Stimulated activated CD4-positive, alpha-beta T cell treated with anti-CD3 and anti-CD28 coated beads, TNF-alpha, amount 100 ng/mL, for 48 hours (primary cell): Measurements from ENCODE around the gene GLB1L2.

Experiments used
- DNase-seq, 3 donors: peaks; one replicate each; pipeline ENCODE4 v3.0.0-alpha.2; 2020; ENCODE audit warnings: low read depth in 3 of 3

GLB1L2 gene

DNA sequence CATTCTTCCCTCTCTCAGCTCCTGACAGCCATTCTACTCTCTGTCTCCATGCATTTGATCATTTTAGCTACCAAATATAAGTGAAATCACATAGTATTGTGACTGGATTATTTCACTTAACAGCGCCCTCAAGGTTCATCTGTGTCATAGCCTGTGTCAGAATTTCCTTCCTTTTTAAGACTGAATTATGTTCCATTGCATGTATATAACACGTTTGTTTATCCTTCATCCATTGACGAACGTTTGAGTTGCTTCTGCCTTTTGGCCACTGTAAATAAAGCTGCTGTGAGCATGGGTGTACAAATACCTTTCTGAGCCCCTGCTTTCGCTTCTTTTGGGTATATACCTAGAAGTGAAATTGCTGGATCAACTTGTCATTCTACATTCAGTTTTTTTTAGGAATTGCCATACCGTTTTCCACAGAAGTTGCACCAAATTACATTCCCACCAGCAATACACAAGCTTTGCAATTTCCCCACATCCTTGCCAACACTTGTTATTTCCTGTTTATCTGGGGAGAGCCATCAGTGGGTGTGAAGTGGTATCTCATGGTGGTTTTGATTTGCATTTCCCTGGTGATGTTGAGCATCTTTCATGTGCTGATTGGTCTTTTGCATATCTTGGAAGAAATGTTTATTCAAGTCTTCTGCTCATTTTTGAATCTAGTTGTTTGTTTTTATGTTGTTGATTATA is 17.5 kb downstream of the GLB1L2 start:
- no peak for DNase-seq

DNA sequence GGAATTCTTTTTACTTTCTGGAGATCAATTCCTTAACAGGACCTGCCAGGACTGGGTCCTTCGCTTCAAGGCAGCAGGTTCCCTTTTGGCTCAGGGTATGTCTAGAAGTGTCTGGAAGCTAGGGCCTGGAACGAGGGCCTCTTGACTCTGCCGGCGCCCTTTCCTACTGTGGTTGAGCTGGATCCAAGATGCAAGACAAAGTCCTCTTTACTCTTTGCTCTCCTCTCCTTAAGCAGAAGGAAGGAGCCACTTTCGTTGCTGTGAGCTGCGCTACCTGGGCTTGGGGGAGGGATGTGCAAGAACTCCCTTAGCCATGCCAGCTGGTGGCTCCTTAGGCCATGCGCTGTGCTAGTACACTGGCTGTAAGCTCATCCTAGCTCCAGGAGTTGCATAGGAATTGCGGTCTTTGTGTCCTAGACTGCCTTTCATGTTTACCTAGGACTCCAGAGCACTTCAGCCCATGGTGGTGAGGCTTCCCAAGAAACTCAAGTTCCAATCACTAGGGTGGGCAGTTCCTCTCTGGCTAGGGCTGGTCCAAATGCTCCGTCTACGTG is 18.1 kb downstream of the GLB1L2 start:
- DNase-seq, result no peak

- no peak for DNase-seq
Measured at GRCh38 chr11:134350381-134350780, 18.6 kb downstream of the GLB1L2 start.

DNA sequence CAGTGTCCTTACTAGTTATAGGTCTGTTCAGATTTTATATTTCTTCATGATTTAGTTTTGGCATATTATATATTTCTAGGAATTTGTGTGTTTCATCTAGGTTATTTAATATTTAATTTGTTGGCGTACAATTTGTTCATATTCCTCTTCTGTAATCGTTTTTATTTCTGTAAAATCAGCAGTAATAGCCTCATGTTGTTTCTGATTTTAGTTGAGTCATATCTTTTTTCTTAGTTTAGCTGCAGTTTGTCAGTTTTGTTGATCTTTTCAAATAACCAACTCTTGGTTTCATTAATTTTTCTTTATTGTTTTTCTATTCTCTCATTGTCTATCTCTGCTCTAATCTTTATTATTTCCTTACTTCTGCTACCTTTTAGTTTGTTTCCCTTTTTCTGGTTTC is 20.3 kb downstream of the GLB1L2 start:
- DNase-seq, result no peak

DNA sequence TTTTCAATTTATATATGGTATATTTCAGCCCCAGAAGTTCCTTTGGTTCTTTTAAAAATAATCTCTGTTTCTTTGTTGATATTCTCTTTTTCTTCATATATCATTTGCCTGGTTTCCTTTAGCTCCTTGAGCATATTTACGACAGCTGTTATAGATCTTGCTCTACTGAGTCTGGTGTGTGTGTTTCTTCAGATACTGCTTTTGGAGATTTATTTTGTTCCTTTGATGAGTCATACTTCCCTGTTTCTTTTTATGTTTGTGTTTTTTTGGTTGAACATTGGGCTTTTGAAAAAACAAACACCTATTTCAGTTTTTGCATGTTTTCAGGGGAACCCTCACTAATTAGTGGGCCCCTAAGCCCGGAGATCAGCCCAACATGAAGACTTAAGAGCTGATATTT is 23.3 kb downstream of the GLB1L2 start:
- no peak for DNase-seq

DNA sequence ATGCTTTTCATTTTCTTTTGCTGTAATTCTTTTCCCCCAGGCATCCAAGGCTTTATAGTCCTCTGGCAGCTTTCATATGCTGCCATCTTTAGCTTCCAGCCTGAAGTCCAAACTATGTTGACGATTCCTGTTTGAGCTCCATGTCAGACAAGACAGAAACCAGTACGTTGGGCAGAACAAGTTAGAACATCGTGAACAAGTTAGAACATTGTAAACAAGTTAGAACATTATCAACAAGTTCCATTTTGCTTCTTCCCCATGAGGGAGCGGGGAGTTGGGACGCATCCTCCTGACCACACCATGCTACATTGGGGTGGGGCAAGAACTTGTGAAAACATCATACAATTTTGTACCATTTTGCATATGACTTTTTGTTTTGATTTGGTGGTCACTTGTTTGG is 23.9 kb downstream of the GLB1L2 start:
- DNase-seq, result no peak

- no peak for DNase-seq
Measured at GRCh38 chr11:134356656-134357544, 25.1 kb downstream of the GLB1L2 start.

DNA sequence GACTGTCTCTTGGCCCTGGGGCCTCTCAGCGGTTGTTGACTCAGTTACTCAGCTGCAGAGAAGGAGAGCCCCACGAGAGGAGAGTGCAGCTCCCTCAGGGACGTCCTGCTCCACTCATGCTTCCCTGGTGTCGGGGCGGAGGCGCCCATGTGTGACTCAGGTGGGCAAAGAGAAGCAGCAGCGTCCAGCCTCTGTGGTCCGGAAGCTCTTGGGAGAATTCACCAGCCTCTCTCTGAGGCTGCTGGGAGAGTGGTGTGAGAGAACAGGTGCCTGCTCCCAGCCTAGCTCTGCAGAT is 25.7 kb downstream of the GLB1L2 start:
- no peak for DNase-seq

GRCh38 chr11:134358165-134358855 is 26.5 kb downstream of the GLB1L2 start:
- no peak for DNase-seq

DNA sequence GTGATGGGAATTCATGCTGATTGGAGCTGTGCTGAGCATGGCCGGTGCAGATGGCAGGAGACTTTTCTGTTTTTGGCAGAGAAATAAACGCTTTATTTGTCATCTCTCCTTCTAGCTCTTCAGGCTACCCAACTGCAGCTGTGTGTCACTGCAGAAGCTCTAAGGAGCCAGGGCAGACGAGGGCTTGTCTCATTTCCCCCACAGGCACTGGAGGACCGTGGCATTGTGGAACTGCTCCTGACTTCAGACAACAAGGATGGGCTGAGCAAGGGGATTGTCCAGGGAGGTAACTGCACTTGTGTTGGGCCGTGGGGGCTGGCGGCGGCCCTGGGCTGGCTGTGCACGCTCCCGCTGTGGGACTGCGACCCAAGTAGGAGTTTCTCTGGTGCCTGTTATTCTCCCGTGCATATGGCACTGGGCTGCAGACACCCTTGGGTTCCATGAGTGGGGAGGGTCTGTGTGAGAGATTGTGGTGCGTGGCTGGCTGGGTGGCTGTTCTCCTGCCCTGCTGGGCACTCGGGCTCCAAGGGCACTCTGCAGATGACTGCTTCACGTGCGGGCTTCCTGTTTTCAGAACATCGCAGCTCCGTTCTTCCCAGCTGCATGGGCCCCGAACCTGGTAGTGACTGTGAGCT is 27.2 kb downstream of the GLB1L2 start:
- no peak for DNase-seq

DNA sequence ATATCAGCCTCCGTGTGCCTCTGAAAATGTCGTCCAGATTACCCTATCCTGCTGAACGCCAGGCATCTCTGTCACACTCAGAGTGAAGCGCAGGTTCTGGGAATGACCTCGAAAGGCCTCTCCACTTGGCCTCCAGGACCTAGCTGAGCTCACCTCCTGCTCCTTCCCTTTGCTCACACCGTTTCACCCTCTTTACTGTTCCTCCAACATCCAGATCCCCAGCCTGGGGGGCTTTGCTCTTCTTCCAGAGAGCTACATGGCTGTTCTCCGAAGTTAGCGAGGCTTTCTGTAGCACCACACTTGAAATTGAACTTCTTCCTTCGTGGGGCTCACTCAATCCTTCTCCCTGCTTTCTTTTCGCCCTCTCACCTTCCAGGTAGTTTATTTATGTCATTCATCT is 27.9 kb downstream of the GLB1L2 start:
- no peak for DNase-seq

- peak; percentile 59 to 68 (median 61) for DNase-seq
Measured at GRCh38 chr11:134360050-134360835, 28.5 kb downstream of the GLB1L2 start.

DNA sequence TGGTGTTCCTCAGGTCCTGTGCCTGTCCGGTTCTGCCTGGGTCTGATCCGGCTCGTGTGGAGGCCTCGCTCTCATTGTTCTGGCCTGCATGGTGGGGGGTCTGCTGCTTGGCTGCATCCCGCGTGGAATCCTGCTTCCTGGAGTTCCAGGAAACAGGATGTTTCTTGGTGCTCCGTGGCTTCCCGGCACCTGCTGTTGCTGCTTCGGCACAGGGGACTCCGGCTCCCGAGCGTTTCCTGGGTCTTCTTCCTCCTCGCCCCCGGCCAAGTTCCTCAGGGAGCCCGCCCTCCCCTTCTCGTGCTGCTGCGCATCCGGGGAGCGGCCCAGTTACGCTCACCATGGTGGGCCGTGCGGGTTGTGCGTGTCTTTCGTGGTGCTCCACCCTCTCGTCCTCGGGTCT is 29.9 kb downstream of the GLB1L2 start:
- DNase-seq, result no peak

DNA sequence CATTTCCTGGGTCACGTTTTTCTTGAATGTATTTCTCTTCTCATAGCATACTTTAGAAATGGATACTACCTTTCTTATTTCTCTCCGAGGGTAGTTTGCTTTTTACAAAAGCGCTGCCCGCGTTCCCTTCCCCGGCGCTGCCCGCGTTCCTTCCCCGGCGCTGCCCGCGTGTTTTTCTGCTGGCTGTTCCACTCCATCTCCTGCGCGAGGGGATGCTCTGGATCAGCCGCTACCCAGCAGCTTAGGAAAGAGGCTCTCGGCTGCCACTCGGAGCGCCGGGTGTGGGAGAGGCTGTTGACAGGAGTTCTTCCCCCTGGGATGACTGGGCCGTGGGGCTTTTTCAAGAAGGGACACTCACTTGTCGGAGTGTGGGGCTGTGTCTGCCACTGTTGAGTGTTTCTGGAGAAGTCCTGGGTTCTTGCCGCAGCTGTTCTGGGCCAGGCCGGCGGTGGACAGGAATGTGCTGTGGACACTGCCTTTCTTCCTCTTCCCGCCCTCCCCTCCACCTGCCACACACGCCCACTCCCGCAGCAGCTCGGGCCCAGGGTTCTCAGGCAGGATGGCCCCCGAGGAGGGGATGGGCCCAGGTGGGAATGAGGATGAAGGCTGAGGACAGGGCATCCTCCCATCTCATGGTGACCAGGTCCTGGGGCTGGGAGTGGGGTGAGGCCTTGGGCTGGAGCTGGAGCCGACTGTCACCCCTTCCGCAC is 30.6 kb downstream of the GLB1L2 start:
- DNase-seq, result no peak

DNA sequence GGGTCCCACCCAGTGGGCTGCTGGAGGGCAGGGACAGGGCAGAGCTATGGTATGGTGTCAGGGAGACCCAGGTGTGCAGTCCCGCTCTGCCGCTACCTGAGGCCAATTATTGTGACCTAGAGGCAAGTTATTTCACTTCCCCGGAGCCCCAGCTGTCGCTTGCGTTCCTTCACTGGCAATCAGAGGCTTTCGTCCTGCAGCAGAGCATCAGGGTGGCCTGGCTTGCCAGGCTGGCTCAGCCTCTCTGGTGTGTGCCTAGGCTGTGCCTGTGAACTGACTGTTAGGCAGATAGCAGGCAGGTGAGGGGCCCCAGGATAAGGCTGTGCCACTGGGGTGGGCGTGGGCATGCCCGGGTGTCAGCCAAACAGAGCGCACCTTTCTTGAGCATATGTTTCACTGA is 31.4 kb downstream of the GLB1L2 start:
- DNase-seq, result no peak

- DNase-seq, result no peak
Measured at GRCh38 chr11:134363592-134363991, 31.8 kb downstream of the GLB1L2 start.

DNA sequence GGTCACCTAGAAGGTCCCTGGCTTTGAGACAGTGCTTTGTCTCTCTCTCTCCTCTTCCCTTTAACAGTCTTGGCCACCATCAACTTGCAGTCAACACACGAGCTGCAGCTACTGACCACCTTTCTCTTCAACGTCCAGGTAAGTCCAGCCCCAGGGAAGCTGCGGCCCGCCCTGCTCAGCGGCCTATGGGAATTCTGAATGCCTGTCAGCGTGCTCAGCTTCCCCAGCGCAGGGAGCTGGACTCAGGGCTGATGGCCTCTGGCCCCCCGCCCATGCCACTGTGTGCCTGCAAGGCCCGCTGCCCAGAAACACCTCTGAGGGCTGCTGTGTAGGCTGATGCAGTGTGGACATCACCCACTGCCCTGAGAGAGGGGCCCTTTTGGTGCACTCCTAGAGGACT is 32.5 kb downstream of the GLB1L2 start:
- DNase-seq, result no peak

DNA sequence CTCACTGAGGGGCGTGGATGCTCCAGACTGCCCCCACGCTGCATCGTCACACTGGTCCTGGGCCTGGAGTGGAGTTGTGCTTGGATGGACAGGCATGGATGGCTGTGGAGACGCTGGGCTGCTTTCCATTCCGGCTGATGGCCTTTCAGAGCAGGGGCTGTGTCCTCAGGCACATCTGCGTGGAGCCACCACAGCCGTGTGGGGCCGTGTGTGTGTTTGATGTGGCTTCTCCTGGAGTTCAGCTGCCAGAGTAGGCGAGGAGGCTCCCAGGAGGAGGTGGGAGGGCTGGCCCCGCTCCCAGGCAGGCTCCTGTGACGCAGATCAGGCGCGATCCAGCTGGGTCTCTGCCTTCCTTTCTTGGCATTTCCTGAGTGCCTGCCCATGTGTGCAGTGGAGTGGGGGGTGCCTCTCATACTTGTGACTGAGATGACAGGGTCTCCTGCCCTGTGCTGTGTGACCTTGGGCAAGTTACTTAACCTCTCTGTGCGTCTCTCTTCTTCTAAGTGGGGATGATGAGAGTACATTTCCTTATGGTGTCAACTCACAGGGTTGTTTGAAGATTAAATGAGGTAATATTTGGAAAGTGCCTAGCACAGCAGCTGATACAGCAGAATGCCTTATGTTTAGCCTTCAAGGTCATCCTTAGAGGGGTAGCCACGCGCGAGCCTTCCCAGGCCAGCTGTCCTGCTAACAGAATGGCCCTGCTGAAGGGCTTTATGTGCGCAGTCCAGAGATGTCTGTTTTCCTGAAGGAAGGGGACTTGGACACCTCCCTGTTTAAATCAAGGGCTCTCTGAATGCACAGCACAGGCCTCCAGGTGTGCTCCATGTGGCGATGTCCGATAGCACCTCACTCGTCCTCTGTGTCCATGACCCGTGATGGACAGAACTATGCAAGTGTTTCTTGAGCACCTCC is 33.5 kb downstream of the GLB1L2 start:
- no peak for DNase-seq

DNA sequence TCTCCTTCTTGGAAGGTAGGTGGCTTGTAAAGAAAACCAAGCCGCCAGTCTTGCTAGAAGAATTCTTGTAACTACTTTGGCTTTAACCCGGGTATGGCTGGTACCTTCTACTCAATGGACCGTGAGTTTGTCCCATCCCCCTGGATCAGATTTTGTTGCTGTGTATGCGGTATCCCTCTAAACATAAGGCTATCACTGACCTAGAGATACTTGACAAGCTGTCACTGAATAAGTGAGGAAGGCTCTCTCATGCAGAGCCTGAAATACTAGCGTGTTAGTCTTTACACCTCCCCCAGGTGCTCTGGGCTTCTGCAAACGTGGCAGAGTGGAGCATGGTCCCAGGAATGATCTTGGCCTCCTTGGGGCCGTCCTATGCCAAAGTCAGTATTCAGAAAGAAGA is 34.5 kb downstream of the GLB1L2 start:
- no peak for DNase-seq

DNA sequence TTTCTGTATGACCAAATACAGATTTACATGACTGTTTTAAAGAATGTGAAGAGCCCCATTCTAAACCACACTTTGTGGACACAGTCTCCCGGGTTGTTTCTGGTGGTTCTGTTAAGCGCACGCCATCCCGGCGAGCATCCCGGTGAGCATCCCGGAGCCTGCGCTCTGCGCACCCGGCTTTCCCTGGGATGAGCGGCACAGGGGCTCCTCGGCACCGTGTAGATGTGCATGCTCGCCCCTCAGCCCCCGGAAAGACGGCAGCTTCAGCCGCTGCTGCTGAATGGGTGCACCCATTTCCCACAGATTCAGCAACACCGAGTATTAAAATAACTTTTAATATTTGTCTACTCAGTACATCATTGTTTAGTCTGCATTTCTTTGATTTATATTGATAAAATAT is 36.0 kb downstream of the GLB1L2 start:
- DNase-seq, result no peak
